Body of pancreas (tissue), 4 donors: Measurements from ENCODE around the gene AMOTL1. TPM values are rescaled to one million over a fixed set of nuclear protein-coding genes. Genes with fewer than 3 reads are reported as not detected.
"Not testable (repeated sequence)": the region's sequence is repeated elsewhere in the genome, so short reads cannot be mapped to it uniquely, and the experiment has no call there.

Source experiments
- ATAC-seq: fragments of 150-250 bp; one replicate; pipeline ENCODE4 v1.9.1; 2016
- DNase-seq, 4 donors: peaks; one replicate each; pipeline ENCODE4 v3.0.0-alpha.2; 2019
- H3K27ac ChIP-seq, 4 donors: fragments of 200-600 bp; sonication (generic); 1 replicate in 3 of 4; 2 replicates in 1 of 4; pipeline versions ENCODE4 v1.5.1 to v1.6.1; 2016 to 2019; ENCODE audit warnings: mild to moderate bottlenecking in 1 of 4, mixed read lengths in 1 of 4, moderate library complexity in 1 of 4
- H3K27me3 ChIP-seq, 2 donors: fragments of 200-600 bp; sonication (generic); one replicate each; pipeline ENCODE4 v1.6.0; 2016; ENCODE audit warnings: mild to moderate bottlenecking in 1 of 2
- H3K36me3 ChIP-seq, 2 donors: fragments of 200-600 bp; sonication (generic); replicated peaks in 1 of 2; 2 replicates each; pipeline ENCODE4 v1.5.1; 2016; ENCODE audit warnings: low read depth in 2 of 2; ENCODE audit not compliant: insufficient read depth in 1 of 2
- H3K4me1 ChIP-seq: fragments of 200-600 bp; sonication (generic); one replicate; pipeline ENCODE4 v1.6.0; 2016
- H3K4me3 ChIP-seq, 2 donors: fragments of 200-600 bp; sonication (generic); 1 replicate in 1 of 2; 2 replicates in 1 of 2; pipeline ENCODE4 v1.5.1; 2016 to 2019
- H3K9me3 ChIP-seq, 3 donors: fragments of 200-600 bp; sonication (generic); 1 replicate in 2 of 3; 2 replicates in 1 of 3; pipeline ENCODE4 v1.5.1; 2016
- CTCF ChIP-seq, 7 experiments: fragments of 450-650 bp in 4 of 7; fragments of 200-600 bp in 3 of 7; sonication (generic) in 3 of 7; IDR thresholded peaks; one replicate each; pipeline ENCODE4 v1.5.1; 2016 to 2019; ENCODE audit warnings: antibody characterized with exemption in 7 of 7
- POLR2A ChIP-seq, 3 donors: fragments of 450-650 bp; IDR thresholded peaks; one replicate each; pipeline ENCODE4 v1.6.1; 2016; ENCODE audit warnings: antibody characterized with exemption in 3 of 3, mild to moderate bottlenecking in 2 of 3
- WGBS, 2 donors: methylation state at CpG; one replicate each; pipeline ENCODE4 v1.1.5; 2017; 5-methylcytosine and 5-hydroxymethylcytosine counted together
- intact Hi-C: fragments of 100-400 bp; cut with DNase I; formaldehyde crosslinking; loops from one replicate; pipeline ENCODE4 v1.15.1; 2023
- total RNA-seq, 2 donors: library from RNA; depleted of rRNA; stranded (reverse); fragments of >200 nt; gene quantifications; one replicate each; pipeline ENCODE4 v1.1.0, GENCODE V29; 2016

AMOTL1 gene
- total RNA-seq, 2 donors from 2014 or later: 20.4 to 21.5 TPM

- intact Hi-C loops: no loop called here
- H3K4me1 ChIP-seq: peaks cover 30% of the 10 kb centered on the region
- H3K27me3 ChIP-seq: no peaks in the 10 kb centered on the region
- no peak overlapping the region for H3K4me3 ChIP-seq
- no peak overlapping the region for H3K27ac ChIP-seq
- peak in 1 of 4 donors; percentile 36 for DNase-seq
- H3K36me3 ChIP-seq: no peaks in the 10 kb centered on the region
- no peak for ATAC-seq
- H3K9me3 ChIP-seq: no peaks in the 10 kb centered on the region
- WGBS, 2 donors: 36 to 51% methylated on average over 4 of the region's 4 CpGs
- TF ChIP-seq CTCF (IDR thresholded peaks at IDR 0.05): no peak
- no peak for TF ChIP-seq POLR2A (IDR thresholded peaks at IDR 0.05)
These were observed 36.7 kb downstream of the AMOTL1 start for GRCh38 chr11:94804874-94805273.

- TF ChIP-seq CTCF (IDR thresholded peaks at IDR 0.05): no peak
- no peak for TF ChIP-seq POLR2A (IDR thresholded peaks at IDR 0.05)
- peaks cover 19% of the 10 kb centered on the region for H3K4me1 ChIP-seq
- H3K9me3 ChIP-seq: no peaks in the 10 kb centered on the region
- no peak overlapping the region for H3K27ac ChIP-seq
- no peak for DNase-seq
- ATAC-seq: no peak
- H3K4me3 ChIP-seq: no peak overlapping the region
- intact Hi-C loops: no loop called here
- no peaks in the 10 kb centered on the region for H3K27me3 ChIP-seq
- no peaks in the 10 kb centered on the region for H3K36me3 ChIP-seq
- WGBS, 2 donors: 60 to 73% methylated on average over 1 of the region's 1 CpG
These were observed 37.9 kb downstream of the AMOTL1 start for GRCh38 chr11:94806014-94806413.

GRCh38 chr11:94806419-94806818 lies 38.3 kb downstream of the AMOTL1 start:
- no peak for TF ChIP-seq CTCF (IDR thresholded peaks at IDR 0.05)
- no peak for TF ChIP-seq POLR2A (IDR thresholded peaks at IDR 0.05)
- 63 to 81% methylated on average over 4 of the region's 4 CpGs for WGBS, 2 donors
- H3K27ac ChIP-seq: no peak overlapping the region
- intact Hi-C loops: no loop called here
- H3K27me3 ChIP-seq: no peaks in the 10 kb centered on the region
- H3K4me3 ChIP-seq: no peak overlapping the region
- H3K4me1 ChIP-seq: peaks cover 17% of the 10 kb centered on the region
- DNase-seq: no peak
- ATAC-seq: no peak
- H3K9me3 ChIP-seq: no peaks in the 10 kb centered on the region
- no peaks in the 10 kb centered on the region for H3K36me3 ChIP-seq

GRCh38 chr11:94809251-94809650 lies 41.1 kb downstream of the AMOTL1 start:
- 80 to 83% methylated on average over 5 of the region's 5 CpGs for WGBS, 2 donors
- Histone ChIP-seq H3K27me3 (no peaks in the 10 kb centered on the region), H3K27ac (no peak overlapping the region), H3K4me1 (peaks cover 15% of the 10 kb centered on the region), H3K9me3 (no peaks in the 10 kb centered on the region), H3K36me3 (no peaks in the 10 kb centered on the region), H3K4me3 (no peak overlapping the region)
- intact Hi-C loops: no loop called here
- no peak for ATAC-seq
- no peak for DNase-seq
- TF ChIP-seq POLR2A (IDR thresholded peaks at IDR 0.05): no peak
- no peak for TF ChIP-seq CTCF (IDR thresholded peaks at IDR 0.05)

- WGBS, 2 donors: 96% methylated on average over 8 to 9 of the region's 9 CpGs
- H3K36me3 ChIP-seq, H3K27me3 ChIP-seq, DNase-seq, H3K4me1 ChIP-seq, H3K9me3 ChIP-seq, H3K4me3 ChIP-seq, intact Hi-C loops, H3K27ac ChIP-seq, ATAC-seq: not testable (repeated sequence)
These were observed 44.9 kb downstream of the AMOTL1 start for GRCh38 chr11:94812724-94813720.
